Lower leg skin (tissue), 4 donors: ENCODE data around the gene CHPF. TPM values are rescaled to one million over a fixed set of nuclear protein-coding genes. Genes with fewer than 3 reads are reported as not detected.

Experiments
- DNase-seq, 2 donors: peaks; one replicate each; pipeline ENCODE4 v3.0.0-alpha.2; 2019; ENCODE audit warnings: low spot score in 2 of 2
- H3K4me3 ChIP-seq: fragments of 200-600 bp; sonication (generic); 2 replicates; pipeline ENCODE4 v1.5.1; 2017; ENCODE audit warnings: mild to moderate bottlenecking, low read depth; ENCODE audit not compliant: poor library complexity, severe bottlenecking
- POLR2A ChIP-seq, 2 donors: fragments of 450-650 bp; IDR thresholded peaks; one replicate each; pipeline ENCODE4 v1.6.1; 2016 to 2017; ENCODE audit warnings: antibody characterized with exemption in 2 of 2, mild to moderate bottlenecking in 1 of 2, moderate library complexity in 1 of 2
- WGBS, 2 donors: methylation state at CpG; one replicate each; pipeline ENCODE4 v1.1.5; 2018; 5-methylcytosine and 5-hydroxymethylcytosine counted together
- intact Hi-C: fragments of 100-400 bp; cut with DNase I; formaldehyde crosslinking; loops from one replicate; pipeline ENCODE4 v1.15.0; 2023; ENCODE audit warnings: low total_unique reads
- total RNA-seq, 4 donors: library from RNA; depleted of rRNA; stranded (reverse); fragments of >200 nt; gene quantifications; one replicate each; pipeline ENCODE4 v1.1.0, GENCODE V29; 2016
- TF ChIP-seq, protein P1 (sequence below), 3 donors: fragments of 450-650 bp; IDR thresholded peaks; one replicate each; pipeline ENCODE4 v1.5.1; 2016; ENCODE audit warnings: antibody characterized with exemption in 3 of 3, mild to moderate bottlenecking in 3 of 3, moderate library complexity in 2 of 3

The CHPF gene
- total RNA-seq, 4 donors from 2014 or later, result 37.8 to 73.1 (median 58.4) TPM

DNA sequence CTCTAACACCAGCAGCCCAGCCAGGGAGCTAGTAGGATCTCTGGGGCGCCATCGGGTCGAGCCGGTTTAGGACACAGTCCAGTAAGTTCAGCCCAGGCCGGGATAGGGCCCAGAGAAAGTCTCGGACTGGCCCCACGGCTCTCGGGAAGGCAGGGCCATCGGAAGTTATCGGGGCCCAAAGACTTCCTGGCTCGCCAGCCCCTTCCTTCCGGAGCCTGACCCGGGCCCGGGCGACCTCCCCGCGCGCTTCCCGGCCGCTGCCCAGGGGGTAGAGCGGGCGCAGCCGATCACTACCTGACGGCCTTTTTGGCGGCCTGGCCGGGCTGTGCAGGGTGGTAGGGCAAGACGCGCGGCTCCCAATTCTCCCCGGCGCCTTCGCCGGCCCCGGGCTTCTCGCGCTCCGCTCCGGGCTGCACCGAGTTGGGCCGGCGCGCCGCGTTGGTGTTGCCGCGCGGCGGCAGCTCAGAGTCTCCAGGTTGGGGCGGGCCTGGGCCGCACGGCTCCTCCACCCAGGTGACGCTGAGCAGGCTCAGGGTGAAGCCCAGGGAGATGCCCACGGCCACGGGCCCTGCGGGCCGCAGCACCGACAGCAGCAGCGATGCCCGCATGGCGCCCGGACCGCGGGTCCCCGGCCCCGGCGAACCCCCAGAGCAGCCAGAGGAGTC, 546 bp downstream of the CHPF start:
- DNase-seq, result no peak
- peak overlapping the region; percentile 41 for H3K4me3 ChIP-seq
- intact Hi-C loops, result loop anchor here (5.0 kb wide), 1 partner anchor 144 kb away; no protein-coding TSS in a partner anchor
- WGBS, 2 donors, result 0% methylated on average over 28 to 31 of the region's 66 CpGs
- TF ChIP-seq, protein P1, sequence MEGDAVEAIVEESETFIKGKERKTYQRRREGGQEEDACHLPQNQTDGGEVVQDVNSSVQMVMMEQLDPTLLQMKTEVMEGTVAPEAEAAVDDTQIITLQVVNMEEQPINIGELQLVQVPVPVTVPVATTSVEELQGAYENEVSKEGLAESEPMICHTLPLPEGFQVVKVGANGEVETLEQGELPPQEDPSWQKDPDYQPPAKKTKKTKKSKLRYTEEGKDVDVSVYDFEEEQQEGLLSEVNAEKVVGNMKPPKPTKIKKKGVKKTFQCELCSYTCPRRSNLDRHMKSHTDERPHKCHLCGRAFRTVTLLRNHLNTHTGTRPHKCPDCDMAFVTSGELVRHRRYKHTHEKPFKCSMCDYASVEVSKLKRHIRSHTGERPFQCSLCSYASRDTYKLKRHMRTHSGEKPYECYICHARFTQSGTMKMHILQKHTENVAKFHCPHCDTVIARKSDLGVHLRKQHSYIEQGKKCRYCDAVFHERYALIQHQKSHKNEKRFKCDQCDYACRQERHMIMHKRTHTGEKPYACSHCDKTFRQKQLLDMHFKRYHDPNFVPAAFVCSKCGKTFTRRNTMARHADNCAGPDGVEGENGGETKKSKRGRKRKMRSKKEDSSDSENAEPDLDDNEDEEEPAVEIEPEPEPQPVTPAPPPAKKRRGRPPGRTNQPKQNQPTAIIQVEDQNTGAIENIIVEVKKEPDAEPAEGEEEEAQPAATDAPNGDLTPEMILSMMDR (IDR thresholded peaks at IDR 0.05), result no peak
- no peak for TF ChIP-seq POLR2A (IDR thresholded peaks at IDR 0.05)

DNA sequence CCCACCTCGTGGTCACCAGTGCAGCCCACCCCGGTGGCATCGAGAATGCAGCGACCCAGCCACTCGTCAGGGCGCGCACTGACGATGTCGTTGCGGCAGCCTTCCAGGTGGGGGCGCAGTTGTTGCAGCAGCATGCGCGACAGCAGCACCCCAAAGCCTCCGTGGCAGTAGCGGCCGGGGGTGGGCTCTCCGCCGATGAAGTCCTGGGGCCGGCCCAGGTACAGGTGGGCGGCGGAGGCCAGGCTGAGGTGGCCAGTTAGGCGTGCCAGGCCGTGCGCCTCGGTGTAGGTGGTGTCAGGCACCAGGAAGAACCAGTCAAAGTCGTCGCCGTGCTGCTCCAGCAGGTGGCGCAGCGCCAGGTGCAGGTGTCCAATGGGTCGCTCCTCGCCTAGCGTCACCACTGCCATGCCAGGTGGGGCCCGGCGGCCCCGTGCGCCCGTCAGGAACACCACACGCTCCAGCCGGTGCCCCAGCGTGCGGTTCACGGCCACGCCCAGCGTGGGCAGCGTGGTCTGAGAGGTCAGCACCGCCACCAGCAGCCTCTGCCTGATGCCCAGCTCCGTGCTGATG, 1.9 kb downstream of the CHPF start:
- TF ChIP-seq, protein P1 (IDR thresholded peaks at IDR 0.05), result peak in 1 of 3 donors; percentile 80
- TF ChIP-seq POLR2A (IDR thresholded peaks at IDR 0.05), result no peak
- intact Hi-C loops, result loop anchor here (5.0 kb wide), 1 partner anchor 146 kb away; no protein-coding TSS in a partner anchor
- 6 to 27% methylated on average over 29 to 39 of the region's 48 CpGs for WGBS, 2 donors
- peak; percentile 54 to 93 for DNase-seq
- no peak overlapping the region for H3K4me3 ChIP-seq

- intact Hi-C loops, result loop anchor here (5.0 kb wide), 1 partner anchor 146 kb away; no protein-coding TSS in a partner anchor
- no peak overlapping the region for H3K4me3 ChIP-seq
- 91 to 94% methylated on average over 11 to 12 of the region's 12 CpGs for WGBS, 2 donors
- no peak for DNase-seq
- TF ChIP-seq, protein P1 (IDR thresholded peaks at IDR 0.05), result no peak
- TF ChIP-seq POLR2A (IDR thresholded peaks at IDR 0.05), result no peak
Measured at GRCh38 chr2:219540784-219541504, 2.7 kb downstream of the CHPF start.

DNA sequence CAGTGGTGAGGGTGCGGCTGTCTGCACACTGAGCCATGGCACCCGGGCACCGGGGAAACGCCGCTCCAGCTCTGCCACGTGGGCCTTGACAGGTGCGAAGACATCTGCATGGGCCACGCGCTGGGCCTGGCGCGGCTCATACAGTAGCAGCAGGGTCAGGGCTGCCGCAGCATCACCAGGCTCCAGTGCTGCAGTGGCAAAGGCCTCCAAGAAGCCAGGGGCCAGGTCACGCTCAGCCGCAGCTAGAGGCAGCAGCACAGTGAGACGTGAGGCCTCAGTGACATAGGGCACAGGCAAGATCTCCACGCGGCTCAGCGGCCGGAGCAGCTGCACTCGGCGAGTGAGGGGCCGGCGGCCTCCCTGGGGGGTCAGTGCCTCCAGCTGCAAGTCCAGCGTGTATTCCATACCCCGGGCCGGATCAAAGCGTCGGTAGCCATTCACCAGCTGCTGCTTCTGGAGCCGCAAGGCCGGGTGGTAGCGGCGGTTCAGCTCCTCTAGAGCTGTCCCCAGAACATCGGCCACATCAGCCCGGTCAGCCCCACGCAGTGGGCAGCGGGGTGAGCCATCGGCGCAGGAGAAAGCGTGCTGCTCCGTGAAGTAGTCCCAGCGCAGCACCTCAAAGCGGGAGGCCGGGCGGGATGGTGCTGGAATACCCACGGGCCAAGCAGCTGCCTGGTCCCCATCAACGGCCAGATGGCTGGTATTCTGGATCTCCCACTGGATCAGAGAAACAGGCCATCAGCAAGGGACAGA, 3.5 kb downstream of the CHPF start:
- 90 to 94% methylated on average over 34 to 42 of the region's 46 CpGs for WGBS, 2 donors
- no peak for DNase-seq
- intact Hi-C loops, result loop anchor here (5.0 kb wide), 1 partner anchor 147 kb away; no protein-coding TSS in a partner anchor
- TF ChIP-seq POLR2A (IDR thresholded peaks at IDR 0.05), result no peak
- TF ChIP-seq, protein P1 (IDR thresholded peaks at IDR 0.05), result no peak
- no peak overlapping the region for H3K4me3 ChIP-seq

DNA sequence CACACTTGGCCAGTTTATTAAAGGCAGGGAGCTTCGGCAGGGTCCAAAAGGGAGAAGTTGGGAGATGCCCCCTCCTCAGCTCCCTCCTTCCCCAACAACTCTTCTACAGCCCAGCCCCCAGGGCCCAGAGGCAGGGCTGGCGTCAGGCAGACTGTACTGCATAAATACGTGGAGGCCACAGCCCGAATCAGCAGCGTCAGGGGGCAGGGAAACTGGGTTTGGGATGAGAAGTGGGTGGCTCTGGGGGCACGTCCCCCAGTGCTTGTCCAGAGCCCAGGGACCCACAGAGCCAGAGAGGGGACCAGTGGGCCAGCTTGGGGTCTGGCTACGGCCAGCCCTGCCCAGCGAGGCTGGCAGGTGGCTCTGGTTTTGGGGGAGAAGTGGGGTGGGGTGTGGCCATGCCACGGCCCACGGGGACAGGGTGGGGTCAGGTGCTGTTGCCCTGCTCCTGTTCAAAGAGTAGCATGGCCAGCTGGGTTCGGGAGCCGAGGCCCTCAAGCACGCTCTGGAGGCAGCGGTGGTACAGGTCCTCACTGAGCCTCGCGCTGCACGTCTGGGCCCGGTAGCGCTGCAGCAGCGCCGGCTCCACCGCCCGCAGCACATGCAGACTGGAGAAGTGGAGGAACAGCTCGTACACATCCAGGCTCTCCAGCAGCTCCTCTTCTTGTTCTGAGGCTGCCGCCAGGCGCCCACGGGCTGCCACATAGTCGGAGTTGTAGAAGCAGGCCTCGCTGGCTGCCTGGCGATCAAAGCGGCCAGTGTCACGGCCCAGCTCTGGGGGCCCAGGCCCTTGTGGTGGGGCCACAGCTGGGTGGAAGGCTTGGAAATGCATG, 4.4 kb downstream of the CHPF start:
- no peak for DNase-seq
- WGBS, 2 donors, result 88 to 90% methylated on average over 32 of the region's 32 CpGs
- intact Hi-C loops, result no loop called here
- TF ChIP-seq, protein P1 (IDR thresholded peaks at IDR 0.05), result no peak
- no peak for TF ChIP-seq POLR2A (IDR thresholded peaks at IDR 0.05)
- no peak overlapping the region for H3K4me3 ChIP-seq
